ENCODE results near the gene ECEL1. TPM values are rescaled to one million over a fixed set of nuclear protein-coding genes. Genes with fewer than 3 reads are reported as not detected.
A peak's percentile ranks its signal among the peaks of the same experiment; 100 is the strongest.

The ECEL1 gene
- total RNA-seq, 2 experiments from 2014 or later: not detected

DNA sequence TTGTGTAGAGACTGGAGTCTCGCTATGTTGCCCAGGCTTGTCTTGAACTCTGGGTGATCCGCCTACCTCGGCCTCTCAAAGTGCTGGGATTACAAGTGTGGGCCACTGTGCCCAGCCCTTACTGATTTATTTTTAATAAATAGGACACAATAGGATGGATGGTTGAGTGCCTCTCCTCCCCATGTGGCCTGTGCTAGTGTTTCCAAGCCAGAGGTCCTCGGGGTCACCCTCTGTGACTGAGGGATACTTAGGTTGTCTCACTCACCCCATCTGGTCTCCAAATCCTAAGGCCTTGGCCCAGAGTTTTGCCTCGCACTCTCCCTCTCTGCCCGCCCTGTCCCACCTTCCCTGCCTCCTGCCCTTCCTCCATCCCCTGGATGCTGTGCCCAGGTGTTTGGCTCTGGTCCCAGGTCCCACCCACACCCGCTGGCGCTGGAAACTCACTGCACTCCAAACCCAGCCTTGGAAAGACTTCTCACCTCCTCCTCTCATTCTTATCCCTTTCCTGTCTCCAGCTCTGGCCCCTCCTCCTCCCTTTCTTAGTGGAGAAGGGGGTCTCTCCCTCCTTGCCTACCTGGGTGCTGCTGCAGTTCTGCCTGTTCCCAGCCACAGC is 4.7 kb upstream of the ECEL1 start:
- no peak overlapping the region for H3K27ac Mint-ChIP-seq
- CTCF ChIA-PET: no interaction called here

DNA sequence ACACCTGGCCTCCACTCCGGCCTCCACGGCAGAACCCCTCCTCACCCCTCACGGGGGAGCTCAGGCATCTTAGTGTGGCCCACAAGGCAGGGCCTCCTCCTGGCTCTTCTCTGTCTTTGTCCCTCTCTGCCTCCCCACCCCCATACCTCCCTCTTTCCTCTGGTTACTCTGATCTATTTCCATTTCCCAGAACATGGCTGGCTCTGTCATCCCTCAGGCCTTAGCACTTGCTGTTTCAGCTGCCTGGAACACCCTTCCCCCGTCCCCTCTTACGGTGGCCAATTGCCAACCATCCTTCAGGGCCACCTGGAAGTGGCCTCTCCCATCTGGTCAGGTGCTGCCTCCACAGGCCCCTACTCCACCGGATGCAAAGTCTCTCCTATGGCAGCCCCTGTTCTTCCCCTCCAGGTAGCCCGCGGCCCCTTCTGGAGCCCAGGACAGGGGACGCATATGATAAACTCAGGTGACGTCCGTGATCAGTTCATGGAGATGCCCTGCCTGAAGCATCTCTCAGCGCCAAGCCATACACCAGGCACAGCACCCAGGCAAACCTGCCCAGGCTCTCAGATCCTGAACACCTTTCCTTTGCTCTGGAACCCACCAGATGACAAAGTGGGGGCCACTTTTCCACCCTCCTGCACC is 3.6 kb upstream of the ECEL1 start:
- H3K27me3 Mint-ChIP-seq (ENCODE audit: low read depth): peaks cover 37% of the 10 kb centered on the region
- CTCF ChIA-PET: no interaction called here

More for the DNA sequence above, 4.7 kb upstream of the ECEL1 start:
- DNase-seq: no peak
- Mint-ChIP-seq H3K4me3 (no peak overlapping the region), H3K9me3 (ENCODE audit: insufficient read depth) (no peaks in the 10 kb centered on the region), H3K36me3 (ENCODE audit: low read depth) (no peaks in the 10 kb centered on the region), H3K27me3 (ENCODE audit: low read depth) (peaks cover 31% of the 10 kb centered on the region), H3K4me1 (ENCODE audit: low read depth) (no peaks in the 10 kb centered on the region)
- no peak for ATAC-seq
- POLR2A ChIA-PET: interaction anchor here (0.6 kb wide), 1 partner anchor 59 kb away, joined by 4 read pairs; no protein-coding TSS in a partner anchor

GRCh38 chr2:232490221-232491138 is 2.8 kb upstream of the ECEL1 start:
- H3K27ac Mint-ChIP-seq: no peak overlapping the region
- no peak for ATAC-seq
- CTCF ChIA-PET: no interaction called here
- POLR2A ChIA-PET: no interaction called here
- H3K27me3 Mint-ChIP-seq (ENCODE audit: low read depth): peaks cover 37% of the 10 kb centered on the region
- no peak overlapping the region for H3K4me3 Mint-ChIP-seq
- H3K4me1 Mint-ChIP-seq (ENCODE audit: low read depth): peaks cover under 1% of the 10 kb centered on the region
- no peaks in the 10 kb centered on the region for H3K36me3 Mint-ChIP-seq (ENCODE audit: low read depth)
- no peaks in the 10 kb centered on the region for H3K9me3 Mint-ChIP-seq (ENCODE audit: insufficient read depth)
- DNase-seq: no peak

More for the DNA sequence above, 3.6 kb upstream of the ECEL1 start:
- Mint-ChIP-seq H3K4me3 (no peak overlapping the region), H3K27ac (no peak overlapping the region), H3K9me3 (ENCODE audit: insufficient read depth) (no peaks in the 10 kb centered on the region), H3K4me1 (ENCODE audit: low read depth) (no peaks in the 10 kb centered on the region), H3K36me3 (ENCODE audit: low read depth) (no peaks in the 10 kb centered on the region)
- DNase-seq (no peak), ATAC-seq (no peak)
- POLR2A ChIA-PET: interaction anchor here (0.6 kb wide), 1 partner anchor 60 kb away, joined by 4 read pairs; no protein-coding TSS in a partner anchor

DNA sequence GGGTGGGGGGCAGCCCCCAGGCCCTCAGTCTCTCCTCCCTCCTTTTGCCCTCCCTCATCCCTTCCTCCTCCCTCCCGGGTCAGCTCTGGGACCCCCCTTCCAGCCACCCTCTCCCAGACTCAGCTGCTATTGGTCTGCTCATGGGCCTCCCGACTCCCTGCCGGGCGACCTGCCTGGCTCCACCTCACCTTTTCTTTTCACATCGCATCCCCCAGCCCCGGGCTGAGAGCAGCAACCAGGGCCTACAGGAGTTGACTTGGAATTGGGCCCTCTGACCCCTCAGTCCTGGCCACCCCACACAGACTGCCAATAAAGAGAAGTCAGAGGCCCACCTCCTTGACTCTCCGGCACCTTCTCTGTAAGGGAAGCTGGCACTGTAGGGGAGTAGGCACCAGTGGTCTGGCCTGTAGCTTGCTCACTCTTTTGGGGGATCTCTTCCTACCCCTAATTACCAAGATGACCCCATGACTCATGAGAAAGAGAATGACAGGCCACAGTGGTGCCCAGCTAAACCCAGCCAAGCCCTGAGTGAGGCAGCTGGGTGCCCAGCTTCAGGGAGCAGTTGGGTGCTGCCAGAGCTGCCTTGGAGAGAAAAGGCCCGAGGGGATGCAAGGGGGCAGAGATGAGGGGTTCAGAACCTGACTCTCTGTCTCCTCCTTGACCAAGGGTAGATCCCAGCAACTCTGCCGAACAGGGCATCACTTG is 2.0 kb upstream of the ECEL1 start:
- ATAC-seq (no peak), DNase-seq (no peak)
- POLR2A ChIA-PET: no interaction called here
- CTCF ChIA-PET: no interaction called here
- H3K36me3 Mint-ChIP-seq (ENCODE audit: low read depth): no peaks in the 10 kb centered on the region
- no peaks in the 10 kb centered on the region for H3K9me3 Mint-ChIP-seq (ENCODE audit: insufficient read depth)
- peaks cover 43% of the 10 kb centered on the region for H3K27me3 Mint-ChIP-seq (ENCODE audit: low read depth)
- H3K4me3 Mint-ChIP-seq: no peak overlapping the region
- peaks cover 5% of the 10 kb centered on the region for H3K4me1 Mint-ChIP-seq (ENCODE audit: low read depth)
- H3K27ac Mint-ChIP-seq: no peak overlapping the region

DNA sequence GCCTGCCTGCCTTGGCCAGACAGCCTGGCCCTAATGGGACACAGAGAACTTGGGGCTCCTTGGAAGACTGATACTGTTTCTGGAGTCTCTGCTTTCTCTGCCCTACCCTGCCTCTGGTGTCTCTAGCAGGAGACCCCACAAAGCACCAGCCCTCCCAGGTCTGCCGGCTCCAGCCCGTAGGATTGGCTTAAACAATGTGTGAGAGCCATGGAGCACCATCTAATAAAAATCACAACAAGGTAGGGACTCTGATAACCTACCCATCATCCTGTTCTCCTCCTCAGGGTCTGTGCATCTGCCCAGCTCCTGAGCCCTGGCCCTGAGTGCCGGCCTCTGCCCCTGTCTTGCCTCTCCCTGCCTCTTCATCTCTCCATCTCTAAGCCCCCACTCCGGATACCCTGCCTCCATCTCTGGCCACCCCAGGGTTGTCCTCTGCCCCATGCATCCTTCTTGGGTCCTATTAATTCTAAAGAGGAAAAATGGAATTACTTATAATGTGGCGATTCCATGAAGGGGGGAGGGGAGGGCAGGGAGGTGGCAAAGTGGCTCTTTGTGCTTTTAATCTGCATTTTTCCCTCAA is 1.2 kb upstream of the ECEL1 start:
- DNase-seq (no peak), ATAC-seq (no peak)
- POLR2A ChIA-PET: no interaction called here
- Mint-ChIP-seq H3K4me1 (ENCODE audit: low read depth) (peaks cover 5% of the 10 kb centered on the region), H3K4me3 (no peak overlapping the region), H3K27ac (no peak overlapping the region), H3K9me3 (ENCODE audit: insufficient read depth) (no peaks in the 10 kb centered on the region), H3K27me3 (ENCODE audit: low read depth) (peaks cover 49% of the 10 kb centered on the region), H3K36me3 (ENCODE audit: low read depth) (no peaks in the 10 kb centered on the region)
- CTCF ChIA-PET: no interaction called here

- ChIA-PET CTCF (no interaction called here), POLR2A (no interaction called here)
- Mint-ChIP-seq H3K4me3 (no peak overlapping the region), H3K36me3 (ENCODE audit: low read depth) (no peaks in the 10 kb centered on the region), H3K27ac (no peak overlapping the region), H3K9me3 (ENCODE audit: insufficient read depth) (no peaks in the 10 kb centered on the region), H3K27me3 (ENCODE audit: low read depth) (peaks cover 49% of the 10 kb centered on the region), H3K4me1 (ENCODE audit: low read depth) (peaks cover 5% of the 10 kb centered on the region)
- ATAC-seq: peak; percentile 26
- DNase-seq: no peak
Observed at GRCh38 chr2:232488097-232488711, 570 bp upstream of the ECEL1 start.

DNA sequence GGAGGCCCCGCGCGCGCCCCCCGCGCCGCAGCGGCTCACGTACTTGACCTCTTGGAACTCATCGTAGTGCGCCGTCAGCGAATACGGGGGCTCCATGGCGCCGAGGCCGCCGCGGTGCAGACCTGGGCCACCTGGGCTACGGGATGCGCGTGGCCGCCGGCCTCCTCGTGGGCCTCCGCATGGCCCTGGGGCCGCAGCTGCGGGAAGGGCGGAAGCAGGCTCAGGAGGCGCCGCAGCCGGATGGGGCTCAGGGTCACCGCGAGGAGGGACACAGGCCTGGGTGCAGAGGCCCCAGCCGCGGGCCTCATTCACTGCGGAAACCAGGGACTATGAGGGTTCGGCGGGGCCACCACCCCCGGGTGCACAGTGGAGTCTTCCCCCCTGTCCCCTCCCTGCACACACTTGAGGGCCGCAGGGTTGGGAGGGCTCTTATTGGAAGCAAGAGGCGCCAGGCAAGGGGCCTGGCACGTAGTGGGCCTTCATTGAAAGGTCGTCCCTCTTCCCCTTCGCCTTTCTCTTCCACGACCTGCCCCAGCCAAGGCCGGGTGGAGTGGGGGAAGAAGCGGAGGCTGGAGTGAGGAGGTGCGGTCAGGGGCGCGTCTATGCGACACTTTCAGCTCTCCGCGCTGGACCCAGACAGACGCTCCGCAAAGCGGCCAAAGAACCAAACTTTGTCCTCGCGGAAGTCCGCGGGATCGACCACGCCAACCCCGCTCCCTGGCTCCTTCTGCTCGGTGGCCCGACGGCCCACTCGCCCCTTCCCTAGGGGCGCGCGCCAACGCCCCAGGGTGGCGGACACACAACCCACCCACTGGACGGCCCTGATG is 863 bp downstream of the ECEL1 start:
- DNase-seq (no peak), ATAC-seq (no peak)
- CTCF ChIA-PET: no interaction called here
- Mint-ChIP-seq H3K36me3 (ENCODE audit: low read depth) (no peaks in the 10 kb centered on the region), H3K4me1 (ENCODE audit: low read depth) (peaks cover 5% of the 10 kb centered on the region), H3K27ac (no peak overlapping the region), H3K9me3 (ENCODE audit: insufficient read depth) (no peaks in the 10 kb centered on the region), H3K4me3 (no peak overlapping the region), H3K27me3 (ENCODE audit: low read depth) (peaks cover 46% of the 10 kb centered on the region)
- POLR2A ChIA-PET: no interaction called here

DNA sequence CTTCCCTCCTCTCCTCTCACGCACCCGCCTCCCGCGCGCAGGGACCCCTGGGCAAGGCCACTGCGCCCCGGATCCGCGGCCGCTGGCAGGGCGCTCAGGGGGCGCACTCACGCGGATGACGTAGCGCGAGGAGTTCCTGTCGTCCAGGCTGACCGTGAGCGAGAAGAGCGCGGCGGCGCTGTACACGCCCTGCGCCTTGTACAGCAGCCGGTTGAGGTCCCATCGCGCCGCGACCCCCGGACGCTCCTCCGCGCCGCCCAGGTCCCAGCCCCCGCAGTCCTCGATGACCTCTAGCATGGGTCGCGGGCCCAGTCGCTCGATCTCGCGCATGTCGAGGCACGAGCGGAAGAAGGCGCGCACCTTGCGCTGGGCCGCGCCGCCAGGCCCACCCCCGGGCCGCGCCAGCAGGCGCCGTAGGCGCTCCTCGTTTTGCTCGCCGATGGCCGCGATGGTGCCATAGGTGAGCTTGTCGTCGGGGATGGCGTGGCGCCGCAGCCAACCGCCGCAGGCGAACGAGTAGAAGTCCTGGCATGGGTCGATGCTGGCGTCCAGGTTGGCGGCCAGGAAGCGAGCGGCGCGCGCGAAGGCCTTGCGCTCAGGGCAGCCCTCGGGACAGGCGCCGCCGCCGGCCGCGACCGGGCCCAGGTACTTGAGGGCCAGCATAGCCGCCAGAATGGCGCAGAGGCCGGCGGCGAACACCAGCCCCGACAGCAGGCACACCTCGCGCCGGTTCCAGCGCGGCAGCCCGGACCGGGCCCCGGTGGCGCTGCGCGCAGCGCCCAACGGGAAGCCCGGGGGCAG is 1.7 kb downstream of the ECEL1 start:
- no peak for DNase-seq
- no peak for ATAC-seq
- Mint-ChIP-seq H3K4me1 (ENCODE audit: low read depth) (peaks cover 5% of the 10 kb centered on the region), H3K9me3 (ENCODE audit: insufficient read depth) (no peaks in the 10 kb centered on the region), H3K27ac (no peak overlapping the region), H3K4me3 (no peak overlapping the region), H3K36me3 (ENCODE audit: low read depth) (no peaks in the 10 kb centered on the region), H3K27me3 (ENCODE audit: low read depth) (peaks cover 40% of the 10 kb centered on the region)
- CTCF ChIA-PET: no interaction called here
- POLR2A ChIA-PET: no interaction called here

GRCh38 chr2:232485348-232485756 is 2.3 kb downstream of the ECEL1 start:
- Mint-ChIP-seq H3K27me3 (ENCODE audit: low read depth) (peaks cover 38% of the 10 kb centered on the region), H3K36me3 (ENCODE audit: low read depth) (no peaks in the 10 kb centered on the region), H3K4me3 (no peak overlapping the region), H3K27ac (no peak overlapping the region), H3K9me3 (ENCODE audit: insufficient read depth) (no peaks in the 10 kb centered on the region), H3K4me1 (ENCODE audit: low read depth) (peaks cover 5% of the 10 kb centered on the region)
- ChIA-PET CTCF (no interaction called here), POLR2A (no interaction called here)
- ATAC-seq (no peak), DNase-seq (no peak)

DNA sequence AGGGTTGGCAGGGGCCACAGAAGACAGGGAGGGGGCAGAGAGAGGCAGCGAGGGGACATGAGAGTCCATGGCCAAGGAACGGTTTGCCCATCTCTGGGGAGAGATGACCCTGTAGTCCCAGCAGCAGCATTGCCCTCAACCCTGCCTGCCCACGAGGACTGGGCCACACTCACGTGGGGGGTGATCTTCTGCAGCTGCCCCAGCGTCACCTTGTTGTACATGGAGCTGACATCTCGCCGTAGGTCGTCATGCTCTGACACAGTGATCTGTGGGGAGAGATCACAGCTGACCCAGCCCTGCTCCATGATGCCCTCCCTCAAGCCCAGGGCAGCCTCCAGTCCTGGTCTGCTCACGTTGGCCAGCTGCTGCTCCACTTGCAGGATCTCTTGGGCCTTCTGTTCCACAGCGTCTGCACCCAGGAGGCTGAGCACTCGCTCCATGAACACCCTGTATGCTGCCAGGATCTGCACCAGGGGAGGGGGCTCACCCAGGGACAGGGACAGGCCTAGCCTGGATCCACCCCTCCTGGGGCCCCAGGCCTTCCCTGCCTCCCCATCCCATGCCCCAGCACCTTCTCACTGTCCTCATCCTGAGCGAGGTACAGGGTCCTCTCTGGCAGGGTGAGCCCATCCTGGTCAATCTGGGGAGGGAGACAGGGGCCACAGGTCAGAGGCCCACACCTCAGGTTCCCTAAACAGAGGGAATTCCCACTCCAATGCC is 2.8 kb downstream of the ECEL1 start:
- Mint-ChIP-seq H3K4me1 (ENCODE audit: low read depth) (peaks cover 5% of the 10 kb centered on the region), H3K27me3 (ENCODE audit: low read depth) (peaks cover 37% of the 10 kb centered on the region), H3K36me3 (ENCODE audit: low read depth) (no peaks in the 10 kb centered on the region), H3K27ac (no peak overlapping the region), H3K9me3 (ENCODE audit: insufficient read depth) (no peaks in the 10 kb centered on the region), H3K4me3 (no peak overlapping the region)
- ATAC-seq (no peak), DNase-seq (no peak)
- CTCF ChIA-PET: no interaction called here
- POLR2A ChIA-PET: no interaction called here

All from activated CD8-positive, alpha-beta T cell treated with anti-CD3 and anti-CD28 coated beads, Interleukin-2, amount 10 ng/mL, durations not matched to agents 7 days and 5 days (primary cell).